ENCODE data around the gene OR2AE1. TPM values are rescaled to one million over a fixed set of nuclear protein-coding genes. Genes with fewer than 3 reads are reported as not detected.
"Not testable (repeated sequence)": the region's sequence is repeated elsewhere in the genome, so short reads cannot be mapped to it uniquely, and the experiment has no call there.

OR2AE1 gene, protein sequence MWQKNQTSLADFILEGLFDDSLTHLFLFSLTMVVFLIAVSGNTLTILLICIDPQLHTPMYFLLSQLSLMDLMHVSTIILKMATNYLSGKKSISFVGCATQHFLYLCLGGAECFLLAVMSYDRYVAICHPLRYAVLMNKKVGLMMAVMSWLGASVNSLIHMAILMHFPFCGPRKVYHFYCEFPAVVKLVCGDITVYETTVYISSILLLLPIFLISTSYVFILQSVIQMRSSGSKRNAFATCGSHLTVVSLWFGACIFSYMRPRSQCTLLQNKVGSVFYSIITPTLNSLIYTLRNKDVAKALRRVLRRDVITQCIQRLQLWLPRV
- polyA plus RNA-seq (ENCODE audit: insufficient read length): 0.22 TPM
- long read RNA-seq, donor 1: 0 reads
- long read RNA-seq, donor 2: 0 reads
- long read RNA-seq, donor 3: 0 reads
- long read RNA-seq, donor 4: 0 reads
- long read RNA-seq, donor 5: 0 reads
- long read RNA-seq, donor 6: 0 reads
- long read RNA-seq, donor 7: 0 reads
- long read RNA-seq, donor 8: 0 reads

- no peak for DNase-seq
These were observed at the start of gene OR2AE1 for GRCh38 chr7:99876933-99877332. OR2AE1 (minus strand) TSS chr7:99877033; CDS start chr7:99877033, 0 bp downstream.

DNA sequence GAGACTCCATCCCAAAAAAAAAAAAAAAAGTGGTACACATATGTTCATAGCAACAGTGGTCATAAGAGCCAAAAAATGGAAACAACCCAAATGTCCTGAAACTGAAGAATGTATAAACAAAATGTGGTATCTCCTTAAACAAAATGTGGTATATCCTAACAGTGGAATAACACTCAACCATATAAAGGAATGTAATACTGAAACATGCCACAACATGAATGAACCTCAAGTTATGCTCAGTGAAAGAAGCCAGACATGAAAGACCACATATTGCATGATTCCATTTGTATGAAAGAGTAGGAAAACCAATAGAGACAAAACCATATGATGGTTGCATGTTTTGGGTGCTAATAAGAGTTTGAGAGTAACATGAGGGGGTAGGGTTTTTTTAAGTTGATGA is 49.5 kb upstream of the OR2AE1 start:
- no peak for DNase-seq

- DNase-seq: no peak
These were observed 46.4 kb upstream of the OR2AE1 start for GRCh38 chr7:99923200-99923599.

DNA sequence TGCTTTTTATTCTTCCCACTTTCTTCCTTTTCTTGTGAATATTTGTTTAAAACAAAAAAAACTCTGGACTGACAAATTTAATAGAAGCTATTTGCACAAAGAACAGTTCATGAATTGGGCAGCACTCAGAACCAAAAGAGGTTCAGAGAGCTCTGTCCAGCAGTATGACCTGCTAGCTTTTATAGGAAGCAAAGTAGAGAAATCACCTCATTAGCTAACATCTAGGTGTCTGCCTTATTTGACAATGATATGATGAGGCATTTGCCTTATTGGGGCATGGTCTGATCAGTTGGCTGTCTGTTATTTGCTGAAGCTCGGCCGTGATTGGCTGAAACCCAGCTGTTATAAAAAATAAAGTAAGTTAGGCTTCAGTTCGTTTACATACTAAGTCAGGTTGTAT is 43.3 kb upstream of the OR2AE1 start:
- no peak for DNase-seq

GRCh38 chr7:99919814-99920112 is 42.9 kb upstream of the OR2AE1 start:
- DNase-seq: no peak

DNA sequence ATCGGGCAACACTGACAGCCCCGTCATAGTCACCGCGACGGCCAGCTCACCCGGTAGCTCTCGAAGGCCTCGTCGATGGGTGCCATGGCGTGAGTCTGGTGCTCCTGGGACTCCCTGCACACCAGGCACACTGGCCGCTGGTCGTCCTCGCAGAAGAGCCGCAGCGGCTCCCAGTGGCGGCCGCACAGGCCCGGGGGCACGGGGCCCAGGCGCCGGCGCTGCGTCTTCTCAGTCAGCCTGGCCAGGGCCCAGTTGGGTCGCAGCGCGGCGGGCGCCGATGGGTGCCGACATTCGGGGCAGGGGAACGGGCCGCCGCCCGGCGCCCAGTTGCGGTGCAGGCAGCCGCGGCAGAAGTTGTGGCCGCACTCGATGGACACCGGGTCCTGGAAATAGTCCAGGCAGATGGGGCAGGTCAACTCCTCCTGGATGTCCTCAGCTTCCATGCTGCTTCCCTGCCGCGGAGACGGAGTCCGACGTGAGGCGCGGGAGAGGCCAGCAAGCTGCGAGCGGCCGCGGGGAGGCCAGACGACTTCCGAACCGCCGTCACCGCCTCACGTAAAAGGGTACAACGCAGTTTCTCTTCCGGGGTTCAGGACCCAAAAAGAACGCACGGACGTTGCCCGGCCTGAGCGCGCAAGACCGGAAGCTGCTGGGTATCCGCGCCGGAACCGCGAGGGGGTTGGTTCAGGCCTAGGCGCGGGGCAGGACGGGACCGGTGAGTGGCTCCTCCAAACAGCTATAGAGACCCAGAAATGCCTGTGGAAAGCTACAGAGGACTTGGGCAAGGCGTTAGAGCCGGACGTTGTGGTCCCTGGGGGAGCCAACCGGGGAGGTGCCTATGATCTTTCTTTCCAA is 42.4 kb upstream of the OR2AE1 start, which contains the start of gene TRIM4:
TSS of gene TRIM4 (minus strand) at position 572 of the 855 bp plus-strand sequence. CDS start at position 443, 129 bp downstream.
- DNase-seq: peak; percentile 78

DNA sequence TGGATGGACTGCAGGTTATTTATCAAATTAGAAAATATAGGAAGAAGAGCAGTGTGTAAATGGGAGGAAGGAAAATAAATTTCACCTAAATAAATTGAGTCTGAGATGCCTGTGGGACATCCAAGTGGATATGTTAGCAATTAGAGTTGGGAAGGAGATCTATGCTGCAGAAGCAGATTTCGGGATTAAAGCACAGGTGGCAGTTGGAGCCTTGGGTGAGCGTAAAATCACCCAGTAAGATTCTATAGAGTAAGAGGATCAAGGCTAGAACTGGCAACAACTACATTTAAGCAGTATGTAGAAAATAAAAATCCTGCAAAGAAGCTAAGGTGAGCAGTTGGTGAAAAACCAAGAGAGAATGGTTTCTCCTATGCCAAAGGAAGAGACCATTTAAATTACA is 34.1 kb upstream of the OR2AE1 start:
- no peak for DNase-seq

- no peak for DNase-seq
These were observed 24.7 kb upstream of the OR2AE1 start for GRCh38 chr7:99901581-99901980.

DNA sequence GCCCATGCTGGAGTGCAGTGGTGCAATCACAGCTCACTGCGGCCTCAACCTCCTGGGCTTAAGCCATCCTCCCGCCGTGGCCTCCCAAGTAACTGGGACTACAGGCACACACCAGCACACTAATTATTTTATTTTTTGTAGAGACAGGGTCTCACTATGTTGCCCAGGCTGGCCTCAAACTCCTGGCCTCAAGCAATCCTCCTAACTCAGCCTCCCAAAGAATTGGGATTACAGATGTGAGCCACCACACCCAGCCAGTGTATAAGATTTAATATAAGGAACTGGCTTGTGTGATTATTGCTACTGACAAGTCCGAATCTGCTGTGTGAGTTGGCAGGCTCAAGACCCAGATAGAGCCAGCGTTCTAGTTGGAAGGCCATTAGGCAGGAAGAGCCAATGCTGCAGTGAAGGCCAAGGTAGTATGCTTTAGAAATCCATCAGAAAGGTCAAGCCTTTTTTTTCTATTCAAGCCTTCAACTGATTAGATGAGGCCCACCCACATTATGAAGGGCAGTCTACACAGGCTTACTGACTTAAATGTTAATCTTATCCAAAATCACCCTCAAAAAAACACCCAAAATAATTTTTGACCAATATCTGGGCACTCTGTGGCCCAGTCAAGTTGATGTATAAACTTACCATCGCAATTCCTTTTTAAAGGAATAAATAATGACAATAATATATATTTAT is 23.1 kb upstream of the OR2AE1 start:
- DNase-seq: no peak

DNA sequence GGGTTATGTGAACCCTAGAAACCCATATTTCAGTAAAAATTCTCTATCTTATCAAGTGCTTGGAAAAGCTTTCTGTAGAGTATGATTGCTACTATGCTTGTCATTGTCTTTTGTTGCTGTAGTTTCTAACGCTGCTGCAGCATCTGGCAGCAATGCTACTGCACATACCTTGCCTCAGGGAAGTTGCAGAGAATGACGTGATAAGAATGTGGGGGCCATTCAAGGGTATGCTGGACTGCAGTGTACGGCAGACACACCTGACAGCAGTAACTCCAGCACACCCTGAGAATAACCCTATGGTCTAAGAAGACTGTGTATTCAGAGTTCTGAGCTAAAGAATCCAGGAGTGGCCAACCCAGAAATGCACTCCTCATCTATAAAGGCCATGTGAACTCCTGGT is 22.0 kb upstream of the OR2AE1 start:
- peak; percentile 0 for DNase-seq

DNA sequence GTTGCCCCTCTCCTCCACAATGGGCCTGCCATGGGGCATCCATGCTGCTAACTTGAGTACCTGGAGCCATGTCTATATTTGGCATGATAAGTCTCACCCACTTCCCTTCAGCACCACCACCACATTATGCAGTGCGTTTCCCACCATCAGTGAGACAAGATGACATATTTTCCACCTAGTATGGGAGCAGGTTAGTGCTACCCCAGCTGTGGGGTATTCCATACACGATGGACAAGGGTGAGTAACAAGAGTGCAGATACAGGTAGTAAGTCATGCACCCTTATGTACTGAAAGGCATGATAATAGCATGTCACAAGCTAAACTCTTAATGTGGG is 21.2 kb upstream of the OR2AE1 start:
- DNase-seq: no peak

- no peak for DNase-seq
These were observed 20.6 kb upstream of the OR2AE1 start for GRCh38 chr7:99897322-99898022.

GRCh38 chr7:99894738-99895137 is 17.9 kb upstream of the OR2AE1 start:
- DNase-seq: no peak

GRCh38 chr7:99893280-99893679 is 16.4 kb upstream of the OR2AE1 start:
- no peak for DNase-seq

DNA sequence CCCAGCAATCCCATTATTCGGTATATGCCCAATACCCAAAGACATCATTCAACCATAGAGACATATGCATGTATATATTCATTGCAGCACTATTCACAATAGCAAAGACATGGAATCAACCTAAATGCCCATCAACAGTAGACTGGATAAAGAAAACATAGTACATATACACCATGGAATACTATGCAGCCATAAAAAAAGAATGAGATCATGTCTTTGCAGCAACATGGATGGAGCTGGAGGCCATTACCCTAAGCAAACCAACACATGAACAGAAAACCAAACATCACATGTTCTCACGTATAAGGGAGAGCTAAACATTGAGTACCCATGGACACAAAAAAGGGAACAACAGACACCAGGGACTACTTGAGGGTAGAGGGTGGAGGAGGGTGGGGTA is 13.5 kb upstream of the OR2AE1 start:
- not testable (repeated sequence) for DNase-seq

- DNase-seq: not testable (repeated sequence)
These were observed 11.5 kb upstream of the OR2AE1 start for GRCh38 chr7:99888366-99888765.

DNA sequence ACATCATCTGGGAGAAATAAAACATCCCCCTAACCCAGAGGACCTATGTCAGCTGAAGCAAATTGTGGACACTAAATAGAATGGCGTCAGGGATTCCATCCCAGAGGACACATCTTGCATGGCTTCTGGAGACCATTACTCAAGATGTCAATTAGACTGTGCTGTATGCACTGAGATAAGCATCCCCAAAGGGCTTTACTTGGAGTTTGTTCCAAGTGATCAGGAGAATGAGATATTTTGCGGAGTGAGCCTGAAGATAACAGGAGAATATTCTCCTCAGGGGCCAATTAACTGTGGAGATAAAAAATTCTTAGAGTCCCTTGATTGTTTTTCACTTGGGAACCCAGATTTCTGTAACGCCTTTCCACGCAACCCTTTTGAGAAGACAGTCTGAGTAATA is 4.5 kb upstream of the OR2AE1 start:
- no peak for DNase-seq

- DNase-seq: no peak
These were observed 342 bp downstream of the OR2AE1 start for GRCh38 chr7:99876491-99876890.

- DNase-seq: no peak
These were observed 8.6 kb downstream of the OR2AE1 start for GRCh38 chr7:99868246-99868645.

GRCh38 chr7:99867477-99867876 is 9.4 kb downstream of the OR2AE1 start:
- DNase-seq: not testable (repeated sequence)

GRCh38 chr7:99863847-99864440 is 12.9 kb downstream of the OR2AE1 start:
- DNase-seq: no peak

Data from left kidney (tissue), 8 donors.